H1 (cell line): ENCODE data around the gene SHISA6. TPM values are rescaled to one million over a fixed set of nuclear protein-coding genes. Genes with fewer than 3 reads are reported as not detected.

Source experiments
- CTCF ChIA-PET: fragments of 300-600 bp; sonication (Branson Sonifier 250); formaldehyde crosslinking; loops from one replicate; lab custom pipeline; 2021; ENCODE audit not compliant: partially characterized antibody; lab: Charles Lee
- POLR2A ChIA-PET: fragments of 300-600 bp; sonication (Branson Sonifier 250); formaldehyde crosslinking; loops from one replicate; lab custom pipeline; 2021; ENCODE audit warnings: inconsistent platforms; ENCODE audit not compliant: partially characterized antibody; lab: Charles Lee
- DNase-seq, 2 experiments: peaks; one replicate each; pipeline versions ENCODE4 v3.0.0 to v3.0.0-alpha.2; 2010 to 2022; ENCODE audit warnings: low spot score in 2 of 2, low read depth in 1 of 2, mixed read lengths in 1 of 2
- FAIRE-seq: peaks from 2 replicates; lab custom pipeline; 2011; peaks lifted over from hg19 to GRCh38; lab: Jason Lieb, UNC
- H2AFZ ChIP-seq: 2 replicates; pipeline ENCODE4 v1.8.1; 2012; ENCODE audit warnings: low read length, inconsistent platforms
- H2AK5ac ChIP-seq: 2 replicates; pipeline ENCODE4 v1.6.1; 2013; ENCODE audit warnings: low read depth, low read length
- H2BK120ac ChIP-seq: replicated peaks from 2 replicates; pipeline ENCODE3; 2013; ENCODE audit warnings: low read depth, low read length, inconsistent platforms
- H2BK12ac ChIP-seq: 2 replicates; pipeline ENCODE4 v1.6.1; 2013; ENCODE audit warnings: low read depth, low read length
- H2BK15ac ChIP-seq: 2 replicates; pipeline ENCODE4 v1.6.1; 2013; ENCODE audit warnings: low read length
- H2BK20ac ChIP-seq: 2 replicates; pipeline ENCODE4 v1.6.1; 2013; ENCODE audit warnings: low read length
- H2BK5ac ChIP-seq: 2 replicates; pipeline ENCODE4 v1.6.1; 2013; ENCODE audit warnings: low read depth, low read length
- H3K14ac ChIP-seq: 2 replicates; pipeline ENCODE4 v1.6.1; 2013; ENCODE audit warnings: inconsistent platforms; ENCODE audit not compliant: insufficient read length
- H3K18ac ChIP-seq: 2 replicates; pipeline ENCODE4 v1.6.1; 2013; ENCODE audit warnings: low read length; ENCODE audit errors: extremely low read depth
- H3K23ac ChIP-seq: 2 replicates; pipeline ENCODE4 v1.6.1; 2013; ENCODE audit warnings: inconsistent platforms; ENCODE audit not compliant: insufficient read length
- H3K23me2 ChIP-seq: 2 replicates; pipeline ENCODE4 v1.6.1; 2013; ENCODE audit warnings: low read depth, low read length
- H3K27ac ChIP-seq: 2 replicates; pipeline ENCODE4 v1.6.1; 2011; ENCODE audit warnings: low read depth, low read length, inconsistent platforms
- H3K27me3 ChIP-seq, 4 experiments: replicated peaks in 1 of 4; 1 replicate in 1 of 4; 2 replicates in 3 of 4; pipeline versions ENCODE4 v1.6.1 to v1.8.1; 2011 to 2013; ENCODE audit warnings: low read length in 3 of 4, mild to moderate bottlenecking in 3 of 4, inconsistent platforms in 2 of 4, mixed read lengths in 2 of 4, moderate library complexity in 1 of 4; ENCODE audit not compliant: control insufficient read depth in 3 of 4, insufficient read depth in 3 of 4; ENCODE audit errors: extremely low read depth in 1 of 4
- H3K36me3 ChIP-seq, 4 experiments: 2 replicates each; pipeline versions ENCODE4 v1.6.1 to v1.8.1; 2011 to 2013; ENCODE audit warnings: mild to moderate bottlenecking in 4 of 4, low read length in 3 of 4, moderate library complexity in 2 of 4, control low read depth in 1 of 4, inconsistent platforms in 1 of 4; ENCODE audit not compliant: insufficient read depth in 4 of 4, control insufficient read depth in 2 of 4
- H3K4ac ChIP-seq: replicated peaks from 2 replicates; pipeline ENCODE3; 2013; ENCODE audit warnings: low read length, low read depth, mixed read lengths, inconsistent platforms; ENCODE audit not compliant: insufficient read length
- H3K4me1 ChIP-seq, 4 experiments: replicated peaks in 1 of 4; 1 replicate in 1 of 4; 2 replicates in 3 of 4; pipeline versions ENCODE4 v1.6.1 to v1.8.1; 2011 to 2013; ENCODE audit warnings: low read length in 3 of 4, inconsistent platforms in 2 of 4, mixed read lengths in 1 of 4; ENCODE audit not compliant: insufficient read depth in 4 of 4, control insufficient read depth in 3 of 4
- H3K4me2 ChIP-seq, 2 experiments: 2 replicates each; pipeline versions ENCODE4 v1.6.1 to v1.8.1; 2011 to 2013; ENCODE audit warnings: low read depth in 2 of 2, low read length in 2 of 2, control low read depth in 1 of 2, inconsistent platforms in 1 of 2, mild to moderate bottlenecking in 1 of 2; ENCODE audit not compliant: insufficient read depth in 1 of 2
- H3K4me3 ChIP-seq, 4 experiments: fragments of 200-600, 300-600 bp in 1 of 4; sonication (generic), shearing (Covaris generic), sonication (Bioruptor Twin) in 1 of 4; 2 replicates each; pipeline versions ENCODE4 v1.5.1 to v1.8.1; 2011 to 2016; ENCODE audit warnings: low read length in 4 of 4, low read depth in 3 of 4, control low read depth in 2 of 4, inconsistent platforms in 2 of 4, mild to moderate bottlenecking in 2 of 4, mixed read lengths in 1 of 4, moderate library complexity in 1 of 4; ENCODE audit not compliant: insufficient read depth in 2 of 4; ENCODE audit errors: extremely low read depth in 1 of 4
- H3K56ac ChIP-seq: replicated peaks from 2 replicates; pipeline ENCODE3; 2013; ENCODE audit warnings: low read depth, mild to moderate bottlenecking, mixed read lengths, low read length, inconsistent platforms; ENCODE audit not compliant: insufficient read length
- H3K79me1 ChIP-seq: 2 replicates; pipeline ENCODE4 v1.6.1; 2013; ENCODE audit warnings: low read depth, low read length, control low read depth
- H3K79me2 ChIP-seq, 2 experiments: 2 replicates each; pipeline versions ENCODE4 v1.6.1 to v1.8.1; 2012 to 2013; ENCODE audit warnings: low read length in 2 of 2, mild to moderate bottlenecking in 2 of 2, inconsistent platforms in 1 of 2; ENCODE audit not compliant: insufficient read depth in 2 of 2, control insufficient read depth in 1 of 2
- H3K9ac ChIP-seq, 4 experiments: replicated peaks in 1 of 4; 1 replicate in 1 of 4; 2 replicates in 3 of 4; pipeline versions ENCODE4 v1.6.1 to v1.8.1; 2011 to 2013; ENCODE audit warnings: low read depth in 3 of 4, low read length in 3 of 4, control low read depth in 2 of 4, mild to moderate bottlenecking in 2 of 4, moderate library complexity in 2 of 4, inconsistent platforms in 1 of 4; ENCODE audit errors: extremely low read depth in 1 of 4
- H3K9me3 ChIP-seq, 2 experiments: 2 replicates each; pipeline versions ENCODE4 v1.6.1 to v1.8.1; 2012 to 2013; ENCODE audit warnings: mild to moderate bottlenecking in 2 of 2, moderate library complexity in 2 of 2, control low read depth in 1 of 2, inconsistent platforms in 1 of 2, low read depth in 1 of 2, low read length in 1 of 2, mixed read lengths in 1 of 2; ENCODE audit not compliant: insufficient read depth in 2 of 2
- H4K20me1 ChIP-seq, 2 experiments: replicated peaks in 1 of 2; 2 replicates each; pipeline versions ENCODE3 to v1.8.1; 2011 to 2013; ENCODE audit warnings: inconsistent platforms in 2 of 2, low read length in 2 of 2, mild to moderate bottlenecking in 1 of 2; ENCODE audit not compliant: insufficient read depth in 2 of 2, control insufficient read depth in 1 of 2
- H4K5ac ChIP-seq: 2 replicates; pipeline ENCODE4 v1.6.1; 2013; ENCODE audit warnings: low read length, low read depth, mixed read lengths, inconsistent platforms; ENCODE audit not compliant: insufficient read length
- H4K8ac ChIP-seq: 2 replicates; pipeline ENCODE4 v1.8.0; 2013; ENCODE audit warnings: mild to moderate bottlenecking, moderate library complexity, low read length, inconsistent platforms; ENCODE audit not compliant: insufficient read depth; ENCODE audit errors: extremely low read depth
- H4K91ac ChIP-seq: replicated peaks from 2 replicates; pipeline ENCODE3; 2013; ENCODE audit warnings: low read length, mixed read lengths, inconsistent platforms; ENCODE audit not compliant: insufficient read length
- SP2 ChIP-seq: IDR thresholded peaks from 2 replicates; pipeline ENCODE4 v1.6.1; 2012; ENCODE audit warnings: mild to moderate bottlenecking, low read length, inconsistent platforms
- WGBS, 2 experiments: shearing (Covaris generic) in 1 of 2; methylation state at CpG; one replicate each; pipeline versions ENCODE4 v1.1.6 to v1.1.7; 2013 to 2015; ENCODE audit warnings: low lambda C conversion rate in 2 of 2, mixed read lengths in 2 of 2, inconsistent platforms in 1 of 2, low coverage in 1 of 2, missing lambda C conversion rate in 1 of 2; ENCODE audit not compliant: insufficient replicate concordance in 2 of 2, insufficient coverage in 1 of 2, insufficient read length in 1 of 2; ENCODE audit errors: extremely low coverage in 1 of 2, missing lambda C conversion rate in 1 of 2; 5-methylcytosine and 5-hydroxymethylcytosine counted together
- polyA plus RNA-seq, 7 experiments: library from polyadenylated mRNA; depleted of rRNA in 3 of 7; stranded (reverse) in 5 of 7; unstranded in 2 of 7; fragments of >200 nt in 5 of 7; fragments of 200-250 nt in 2 of 7; gene quantifications; 1 replicate in 5 of 7; 2 replicates in 1 of 7; 4 replicates in 1 of 7; pipeline versions ENCODE4 v1.2.1 to v1.2.3, GENCODE V29; 2011 to 2013; ENCODE audit warnings: missing spikeins in 2 of 7, mixed read lengths in 2 of 7
- total RNA-seq: library from RNA; stranded (reverse); fragmentation: NEBNext Ultra II Directional; extraction: Animal tissue kit (Norgen Biotek cat#: 25700); gene quantifications from 2 replicates; pipeline ENCODE4 v1.2.1, GENCODE V29; 2021

SHISA6 gene
- total and polyA plus RNA-seq, 2 of the 8 experiments (the other 6 are each of a cell fraction or from before 2014, with no cell fraction given): 2.9 to 4.8 TPM

GRCh38 chr17:11547853-11548252, 306.8 kb downstream of the SHISA6 start:
- no peak overlapping the region for H3K23ac ChIP-seq
- no peak overlapping the region for H3K9ac ChIP-seq
- no peak for FAIRE-seq
- no peak overlapping the region for H4K5ac ChIP-seq
- no peaks in the 10 kb centered on the region; the same call in 1 of the 2 replicates for H3K23me2 ChIP-seq
- no peaks in the 10 kb centered on the region for H3K4me1 ChIP-seq
- H4K20me1 ChIP-seq: no peaks in the 10 kb centered on the region
- POLR2A ChIA-PET: no interaction called here
- no peak overlapping the region for H3K27ac ChIP-seq
- no peak for TF ChIP-seq SP2
- no peak overlapping the region for H4K8ac ChIP-seq
- H2AFZ ChIP-seq: no peak overlapping the region
- H2AK5ac ChIP-seq: no peak overlapping the region
- DNase-seq: no peak
- no peak overlapping the region for H4K91ac ChIP-seq
- CTCF ChIA-PET: interaction anchor here (1.0 to 1.2 kb wide), 2 partner anchors 11 to 389 kb away, joined by 3 read pairs; no protein-coding TSS in a partner anchor
- H3K4me2 ChIP-seq: no peak overlapping the region
- no peaks in the 10 kb centered on the region for H3K9me3 ChIP-seq
- 91% methylated on average over 4 of the region's 4 CpGs; no CpG with 5 or more reads in 1 of the 2 experiments for WGBS, 2 experiments
- no peak overlapping the region for H3K14ac ChIP-seq
- no peak overlapping the region for H3K4ac ChIP-seq
- H2BK120ac ChIP-seq: no peak overlapping the region
- H3K56ac ChIP-seq: no peak overlapping the region
- H2BK15ac ChIP-seq: no peak overlapping the region
- no peak overlapping the region for H2BK5ac ChIP-seq
- H3K79me2 ChIP-seq: no peaks in the 10 kb centered on the region
- H2BK12ac ChIP-seq: no peak overlapping the region
- H3K4me3 ChIP-seq: no peak overlapping the region
- no peak overlapping the region for H3K18ac ChIP-seq
- H3K79me1 ChIP-seq: no peaks in the 10 kb centered on the region
- H2BK20ac ChIP-seq: no peak overlapping the region
- no peaks in the 10 kb centered on the region for H3K36me3 ChIP-seq
- H3K27me3 ChIP-seq: no peaks in the 10 kb centered on the region
